ENCODE measurements around the gene PIP5KL1.

PIP5KL1 gene

DNA sequence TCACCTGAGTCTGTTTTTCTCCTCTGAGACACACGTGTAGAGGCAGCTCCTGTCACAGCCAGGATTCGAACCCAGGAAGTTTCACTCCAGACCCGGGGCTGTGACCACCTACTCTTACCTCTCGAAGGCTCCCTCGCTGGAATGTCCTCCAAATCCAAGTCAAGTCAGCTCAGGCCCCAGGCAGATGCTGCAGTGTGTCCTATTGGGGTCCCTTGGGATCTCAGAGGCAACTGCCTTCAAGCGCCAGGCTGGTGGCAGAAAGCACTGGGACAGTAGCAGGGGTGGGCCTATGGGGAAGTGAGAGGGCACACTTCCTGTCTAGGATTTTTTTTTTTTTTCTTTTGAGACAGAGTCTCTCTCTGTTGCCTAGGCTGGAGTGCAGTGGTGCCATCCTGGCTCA, 13.0 kb downstream of the PIP5KL1 start:
- POLR2A ChIA-PET (ENCODE audit: low non-redundant PET), result no interaction called here
- DNase-seq (ENCODE audit: low spot score), result no peak
- no peak for TF ChIP-seq CTCF (conservative IDR thresholded peaks at IDR 0.05; ENCODE audit: low read depth)
- H3K27ac ChIP-seq, result peak overlapping the region; percentile 97
- CTCF ChIA-PET, result no interaction called here

- no peak for TF ChIP-seq CTCF (conservative IDR thresholded peaks at IDR 0.05; ENCODE audit: low read depth)
- H3K27ac ChIP-seq, result peak within 1 kb of the TSS; percentile 97
- POLR2A ChIA-PET (ENCODE audit: low non-redundant PET), result no interaction called here
These were observed 13.6 kb downstream of the PIP5KL1 start, which contains the start of gene ST6GALNAC4 for GRCh38 chr9:127916720-127917581. TSS of gene ST6GALNAC4 (minus strand) at chr9:127917041. CDS start at chr9:127916419, 622 bp downstream.

GRCh38 chr9:127915801-127916719, 14.5 kb downstream of the PIP5KL1 start:
- peak overlapping the region; percentile 97 for H3K27ac ChIP-seq
- ChIA-PET CTCF (interaction anchor here (0.6 to 1.0 kb wide), 3 partner anchors 17 to 544 kb away, joined by 3 to 4 read pairs (median 4); partner anchors contain the start of gene ST6GALNAC6), POLR2A (ENCODE audit: low non-redundant PET) (interaction anchor here (1.1 kb wide), 1 partner anchor 18 kb away, joined by 3 read pairs; no protein-coding TSS in a partner anchor)
- DNase-seq (ENCODE audit: low spot score), result no peak
- no peak for TF ChIP-seq CTCF (conservative IDR thresholded peaks at IDR 0.05; ENCODE audit: low read depth)

More at GRCh38 chr9:127916720-127917581, 13.6 kb downstream of the PIP5KL1 start, which contains the start of gene ST6GALNAC4:
- DNase-seq (ENCODE audit: low spot score), result peak; percentile 98
- CTCF ChIA-PET, result interaction anchor here (0.6 to 1.0 kb wide), 3 partner anchors 18 to 545 kb away, joined by 3 to 4 read pairs (median 4); partner anchors contain the start of gene ST6GALNAC6

DNA sequence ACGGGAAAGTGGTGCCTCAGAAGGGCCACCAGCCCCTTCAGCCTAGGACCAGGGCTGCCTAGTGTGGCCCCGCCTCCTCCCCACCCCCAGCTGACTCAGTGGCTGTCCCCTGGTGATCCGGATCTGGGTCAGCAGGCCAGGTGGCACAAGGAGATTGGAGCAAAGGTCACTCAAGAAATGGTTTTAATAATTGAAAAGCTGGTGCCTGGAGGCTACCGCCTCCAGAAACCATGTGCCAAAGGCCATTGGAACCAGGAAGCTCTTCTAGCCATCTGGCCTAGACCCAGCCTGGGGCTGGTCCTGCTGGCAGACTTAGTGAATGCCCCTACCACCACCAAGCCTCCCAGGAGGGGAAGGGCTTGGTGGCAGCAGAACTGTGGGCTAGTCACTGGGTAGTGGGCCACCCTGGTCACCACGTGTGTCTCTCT, 15.2 kb downstream of the PIP5KL1 start:
- no peak for TF ChIP-seq CTCF (conservative IDR thresholded peaks at IDR 0.05; ENCODE audit: low read depth)
- DNase-seq (ENCODE audit: low spot score), result no peak
- H3K27ac ChIP-seq, result peak overlapping the region; percentile 97
- CTCF ChIA-PET, result no interaction called here
- POLR2A ChIA-PET (ENCODE audit: low non-redundant PET), result interaction anchor here (1.1 kb wide), 1 partner anchor 17 kb away, joined by 3 read pairs; no protein-coding TSS in a partner anchor

DNA sequence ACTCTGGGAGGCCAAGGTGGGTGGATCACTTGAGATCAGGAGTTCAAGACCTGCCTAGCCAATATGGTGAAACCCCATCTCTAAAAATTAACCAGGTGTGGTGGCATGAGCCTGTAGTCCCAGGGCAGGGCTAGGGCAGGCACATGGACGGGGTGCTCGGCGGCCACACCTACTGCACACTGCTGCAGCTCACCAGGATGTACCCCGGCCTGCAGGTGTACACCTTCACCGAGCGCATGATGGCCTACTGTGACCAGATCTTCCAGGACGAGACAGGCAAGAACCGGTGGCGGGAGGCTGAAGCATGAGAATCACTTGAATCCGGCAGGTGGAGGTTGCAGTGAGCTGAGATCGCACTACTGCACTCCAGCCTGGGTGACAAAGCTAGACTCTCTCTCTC, 16.9 kb downstream of the PIP5KL1 start:
- H3K27ac ChIP-seq, result peak overlapping the region; percentile 65
- CTCF ChIA-PET, result interaction anchor here (0.6 kb wide), 1 partner anchor 211 kb away, joined by 3 read pairs; no protein-coding TSS in a partner anchor
- no peak for DNase-seq (ENCODE audit: low spot score)
- TF ChIP-seq CTCF (conservative IDR thresholded peaks at IDR 0.05; ENCODE audit: low read depth), result no peak
- POLR2A ChIA-PET (ENCODE audit: low non-redundant PET), result no interaction called here

DNA sequence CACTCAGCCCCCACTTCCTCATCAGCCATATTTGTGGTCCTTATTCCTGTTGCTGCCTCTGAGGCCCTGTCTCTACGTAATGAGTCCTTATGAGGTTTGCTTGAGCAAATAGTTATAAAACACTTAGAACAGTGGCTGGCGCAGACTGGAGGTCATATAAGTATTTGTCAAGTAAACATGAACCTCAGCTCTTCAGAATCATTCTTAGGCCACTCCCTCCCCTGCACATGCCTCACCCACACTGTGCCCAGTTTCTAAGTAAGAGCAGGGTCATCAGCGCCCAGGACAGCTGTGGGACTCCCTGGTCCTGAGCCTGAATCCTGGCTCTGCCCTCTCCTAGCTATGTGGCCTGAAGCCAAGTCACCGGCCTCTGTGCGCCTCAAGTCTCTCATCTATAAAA, 17.7 kb downstream of the PIP5KL1 start:
- no peak for DNase-seq (ENCODE audit: low spot score)
- CTCF ChIA-PET, result interaction anchor here (0.6 to 0.7 kb wide), 4 partner anchors 43 to 371 kb away, joined by 3 read pairs; no protein-coding TSS in a partner anchor
- H3K27ac ChIP-seq, result peak overlapping the region; percentile 65
- POLR2A ChIA-PET (ENCODE audit: low non-redundant PET), result no interaction called here
- TF ChIP-seq CTCF (conservative IDR thresholded peaks at IDR 0.05; ENCODE audit: low read depth), result no peak
